Memory B cell (primary cell): ENCODE data around the gene STXBP1.
A peak's percentile ranks its signal among the peaks of the same experiment; 100 is the strongest.

ENCODE experiments used
- ATAC-seq: fragments of 150-1000 bp; cut with Tn5 transposase; 2 replicates; pipeline ENCODE4 v1.10.0; 2021; ENCODE audit warnings: low read depth, mild to moderate bottlenecking, moderate library complexity
- DNase-seq, 2 donors: peaks; one replicate each; pipeline ENCODE4 v3.0.0; 2022; ENCODE audit warnings: low spot score in 2 of 2
- H3K27ac Mint-ChIP-seq: one replicate; pipeline ENCODE4 v1.8.0; 2022; ENCODE audit warnings: mild to moderate bottlenecking, moderate library complexity, mixed read lengths
- H3K27me3 Mint-ChIP-seq: one replicate; pipeline ENCODE4 v1.8.0; 2022; ENCODE audit warnings: mixed read lengths
- H3K36me3 Mint-ChIP-seq: one replicate; pipeline ENCODE4 v1.8.0; 2022; ENCODE audit warnings: mild to moderate bottlenecking, mixed read lengths
- H3K4me1 Mint-ChIP-seq: one replicate; pipeline ENCODE4 v1.8.0; 2022; ENCODE audit warnings: mixed read lengths
- H3K4me3 Mint-ChIP-seq: one replicate; pipeline ENCODE4 v1.8.0; 2022; ENCODE audit warnings: mild to moderate bottlenecking, moderate library complexity, mixed read lengths
- H3K9me3 Mint-ChIP-seq: one replicate; pipeline ENCODE4 v1.8.0; 2022; ENCODE audit warnings: mixed read lengths

STXBP1 gene

DNA sequence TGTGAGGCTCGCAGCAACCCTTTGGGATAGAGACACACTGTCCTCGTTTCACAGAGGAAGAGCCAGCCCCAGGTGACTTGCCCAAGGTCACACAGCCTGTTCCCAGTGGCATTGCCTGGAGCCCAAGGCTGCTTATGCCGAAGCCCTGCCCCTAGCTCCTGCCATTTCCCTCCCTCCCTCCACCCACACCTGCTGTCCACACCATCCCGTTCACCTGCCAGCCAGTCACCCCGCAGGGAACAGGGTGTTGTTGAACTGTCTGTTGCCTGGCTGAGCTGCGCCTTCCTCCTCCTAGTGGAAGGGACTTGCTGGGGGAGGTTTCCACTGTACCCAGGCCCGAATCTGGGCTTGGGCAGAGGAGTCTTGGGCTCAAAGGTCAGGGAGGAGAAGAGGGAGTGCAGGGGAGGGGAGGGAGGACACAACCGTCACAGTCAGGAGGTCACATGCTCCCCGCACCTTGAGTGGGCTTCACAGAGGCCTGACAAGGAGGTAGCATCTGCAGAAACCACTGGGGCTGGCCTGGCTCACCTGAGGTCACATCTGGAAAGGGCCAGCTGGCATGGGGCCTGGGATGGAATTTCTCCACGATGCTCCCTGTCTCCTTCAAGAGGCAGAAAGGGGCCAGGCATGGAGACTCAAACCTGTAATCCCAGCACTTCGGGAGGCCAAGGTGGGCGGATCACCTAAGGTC lies 110.1 kb downstream of the STXBP1 start:
- peaks cover 3% of the 10 kb centered on the region for H3K4me1 Mint-ChIP-seq
- H3K27me3 Mint-ChIP-seq, result peaks cover 4% of the 10 kb centered on the region
- H3K27ac Mint-ChIP-seq, result no peak overlapping the region
- peaks cover 1% of the 10 kb centered on the region for H3K9me3 Mint-ChIP-seq
- ATAC-seq (no peak), DNase-seq (no peak)
- no peaks in the 10 kb centered on the region for H3K36me3 Mint-ChIP-seq
- H3K4me3 Mint-ChIP-seq, result no peak overlapping the region

DNA sequence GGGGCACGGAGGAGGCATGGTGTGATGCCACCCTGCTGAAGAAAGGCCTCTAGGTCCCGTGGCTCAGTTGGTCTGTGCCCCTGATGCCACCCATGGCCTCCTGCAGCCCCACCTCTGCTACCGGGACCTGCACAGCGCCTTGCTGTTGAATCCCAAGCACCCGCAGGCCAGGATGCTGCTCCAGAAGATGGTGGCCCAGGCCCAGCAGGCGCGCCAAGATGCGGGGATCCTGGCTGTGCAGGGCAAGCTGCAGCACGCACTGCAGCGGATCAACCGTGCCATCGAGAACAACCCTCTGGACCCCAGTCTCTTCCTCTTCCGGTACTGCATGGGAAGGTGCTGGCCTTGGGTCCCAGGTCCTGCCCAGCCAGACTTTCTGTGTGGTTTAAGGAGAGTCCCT lies 110.9 kb downstream of the STXBP1 start:
- H3K27ac Mint-ChIP-seq, result no peak overlapping the region
- ATAC-seq (no peak), DNase-seq (no peak)
- H3K4me1 Mint-ChIP-seq, result peaks cover 3% of the 10 kb centered on the region
- H3K27me3 Mint-ChIP-seq, result peaks cover 4% of the 10 kb centered on the region
- H3K9me3 Mint-ChIP-seq, result peaks cover 1% of the 10 kb centered on the region
- H3K36me3 Mint-ChIP-seq, result no peaks in the 10 kb centered on the region
- no peak overlapping the region for H3K4me3 Mint-ChIP-seq

GRCh38 chr9:127723444-127723843 lies 111.4 kb downstream of the STXBP1 start:
- DNase-seq, result no peak
- peaks cover 1% of the 10 kb centered on the region for H3K9me3 Mint-ChIP-seq
- no peak overlapping the region for H3K27ac Mint-ChIP-seq
- H3K4me1 Mint-ChIP-seq, result peaks cover 3% of the 10 kb centered on the region
- H3K27me3 Mint-ChIP-seq, result peaks cover 4% of the 10 kb centered on the region
- H3K36me3 Mint-ChIP-seq, result no peaks in the 10 kb centered on the region
- ATAC-seq, result no peak
- H3K4me3 Mint-ChIP-seq, result no peak overlapping the region

DNA sequence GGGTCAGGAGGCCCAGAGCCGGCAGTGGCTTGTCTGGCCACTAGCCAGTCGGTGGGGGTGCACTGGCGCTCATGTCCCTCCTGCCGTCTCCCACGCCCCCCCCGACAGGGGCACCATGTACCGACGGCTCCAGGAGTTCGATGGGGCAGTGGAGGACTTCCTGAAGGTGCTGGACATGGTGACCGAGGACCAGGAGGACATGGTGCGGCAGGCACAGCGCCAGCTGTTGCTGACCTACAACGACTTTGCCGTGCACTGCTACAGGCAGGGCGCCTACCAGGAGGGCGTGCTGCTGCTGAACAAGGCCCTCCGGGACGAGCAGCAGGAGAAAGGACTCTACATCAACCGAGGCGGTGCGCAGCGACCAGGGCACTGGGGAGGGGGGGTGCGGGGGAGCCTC lies 111.9 kb downstream of the STXBP1 start:
- H3K36me3 Mint-ChIP-seq, result no peaks in the 10 kb centered on the region
- no peak overlapping the region for H3K4me3 Mint-ChIP-seq
- H3K9me3 Mint-ChIP-seq, result peaks cover 1% of the 10 kb centered on the region
- ATAC-seq (no peak), DNase-seq (no peak)
- H3K27ac Mint-ChIP-seq, result no peak overlapping the region
- peaks cover 3% of the 10 kb centered on the region for H3K4me1 Mint-ChIP-seq
- H3K27me3 Mint-ChIP-seq, result peaks cover 4% of the 10 kb centered on the region

DNA sequence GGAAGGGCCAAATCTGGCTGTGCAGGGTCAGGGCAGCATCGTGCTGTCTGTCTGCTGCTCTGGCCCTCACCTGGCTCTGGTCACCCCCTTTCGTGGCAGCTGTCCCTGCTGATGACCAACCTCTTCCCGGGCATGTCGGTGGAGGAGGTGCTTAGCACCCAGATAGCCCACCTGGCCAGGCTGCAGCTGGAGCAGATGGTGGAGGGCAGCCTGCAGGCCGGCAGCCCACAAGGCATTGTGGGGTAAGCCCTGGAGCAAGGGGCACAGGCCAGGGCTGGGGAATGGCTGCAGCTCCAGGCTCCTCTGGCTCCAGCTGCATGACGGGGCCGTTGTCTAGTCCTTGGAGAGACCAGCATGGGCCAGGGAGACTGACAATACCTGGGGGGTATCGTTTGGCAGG lies 114.8 kb downstream of the STXBP1 start:
- H3K36me3 Mint-ChIP-seq, result peaks cover 2% of the 10 kb centered on the region
- H3K27me3 Mint-ChIP-seq, result peaks cover 1% of the 10 kb centered on the region
- ATAC-seq (no peak), DNase-seq (no peak)
- H3K4me1 Mint-ChIP-seq, result no peaks in the 10 kb centered on the region
- no peaks in the 10 kb centered on the region for H3K9me3 Mint-ChIP-seq
- no peak overlapping the region for H3K27ac Mint-ChIP-seq
- no peak overlapping the region for H3K4me3 Mint-ChIP-seq

- Mint-ChIP-seq H3K27me3 (peaks cover 1% of the 10 kb centered on the region), H3K4me1 (peaks cover 3% of the 10 kb centered on the region), H3K9me3 (no peaks in the 10 kb centered on the region), H3K36me3 (peaks cover 4% of the 10 kb centered on the region), H3K27ac (no peak overlapping the region), H3K4me3 (no peak overlapping the region)
- ATAC-seq (no peak), DNase-seq (no peak)
Measured at GRCh38 chr9:127728808-127729207, 116.7 kb downstream of the STXBP1 start.

GRCh38 chr9:127729522-127730256 lies 117.6 kb downstream of the STXBP1 start:
- no peak overlapping the region for H3K4me3 Mint-ChIP-seq
- H3K4me1 Mint-ChIP-seq, result peaks cover 3% of the 10 kb centered on the region
- H3K36me3 Mint-ChIP-seq, result peaks cover 4% of the 10 kb centered on the region
- no peak overlapping the region for H3K27ac Mint-ChIP-seq
- ATAC-seq (no peak), DNase-seq (no peak)
- H3K9me3 Mint-ChIP-seq, result no peaks in the 10 kb centered on the region
- H3K27me3 Mint-ChIP-seq, result no peaks in the 10 kb centered on the region

GRCh38 chr9:127730262-127730661 lies 118.2 kb downstream of the STXBP1 start:
- DNase-seq, result no peak
- no peak for ATAC-seq
- H3K27ac Mint-ChIP-seq, result no peak overlapping the region
- H3K4me3 Mint-ChIP-seq, result no peak overlapping the region
- H3K4me1 Mint-ChIP-seq, result peaks cover 3% of the 10 kb centered on the region
- H3K27me3 Mint-ChIP-seq, result no peaks in the 10 kb centered on the region
- peaks cover 4% of the 10 kb centered on the region for H3K36me3 Mint-ChIP-seq
- H3K9me3 Mint-ChIP-seq, result no peaks in the 10 kb centered on the region

GRCh38 chr9:127730799-127731410 lies 118.8 kb downstream of the STXBP1 start:
- H3K9me3 Mint-ChIP-seq, result no peaks in the 10 kb centered on the region
- no peaks in the 10 kb centered on the region for H3K27me3 Mint-ChIP-seq
- peaks cover 3% of the 10 kb centered on the region for H3K4me1 Mint-ChIP-seq
- no peak overlapping the region for H3K4me3 Mint-ChIP-seq
- DNase-seq, result no peak
- no peak for ATAC-seq
- peaks cover 4% of the 10 kb centered on the region for H3K36me3 Mint-ChIP-seq
- no peak overlapping the region for H3K27ac Mint-ChIP-seq

- Mint-ChIP-seq H3K27me3 (no peaks in the 10 kb centered on the region), H3K4me3 (no peak overlapping the region), H3K9me3 (no peaks in the 10 kb centered on the region), H3K36me3 (peaks cover 7% of the 10 kb centered on the region), H3K27ac (peak overlapping the region; percentile 9), H3K4me1 (peaks cover 3% of the 10 kb centered on the region)
- ATAC-seq, result no peak
- DNase-seq, result no peak
Measured at GRCh38 chr9:127731938-127732337, 119.9 kb downstream of the STXBP1 start.

DNA sequence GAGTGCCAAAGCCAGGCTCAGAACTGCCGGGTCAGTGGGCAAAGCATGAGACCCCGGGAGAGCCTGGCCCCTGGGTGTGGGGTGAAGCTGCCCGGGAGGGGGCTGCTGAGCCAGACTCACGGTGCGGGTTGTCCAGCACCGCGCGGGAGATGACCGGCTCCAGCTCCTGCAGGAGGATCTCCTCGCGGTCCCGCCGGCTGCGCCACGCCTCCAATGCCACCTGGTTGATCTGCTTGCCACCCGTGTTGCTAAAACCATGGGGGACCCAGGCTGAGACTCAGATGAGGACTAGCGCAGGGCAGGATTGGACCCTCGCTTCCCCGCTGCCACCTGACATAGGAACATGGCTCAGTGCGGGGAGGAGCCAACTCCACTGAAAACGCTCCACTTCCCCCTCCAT lies 120.4 kb downstream of the STXBP1 start:
- no peak overlapping the region for H3K4me3 Mint-ChIP-seq
- peaks cover 9% of the 10 kb centered on the region for H3K36me3 Mint-ChIP-seq
- DNase-seq, result no peak
- no peak overlapping the region for H3K27ac Mint-ChIP-seq
- no peak for ATAC-seq
- no peaks in the 10 kb centered on the region for H3K27me3 Mint-ChIP-seq
- H3K4me1 Mint-ChIP-seq, result peaks cover 3% of the 10 kb centered on the region
- H3K9me3 Mint-ChIP-seq, result no peaks in the 10 kb centered on the region

GRCh38 chr9:127733614-127734013 lies 121.5 kb downstream of the STXBP1 start:
- Mint-ChIP-seq H3K4me1 (peaks cover 3% of the 10 kb centered on the region), H3K27ac (peak overlapping the region; percentile 69), H3K4me3 (peak overlapping the region; percentile 37), H3K27me3 (no peaks in the 10 kb centered on the region), H3K9me3 (no peaks in the 10 kb centered on the region), H3K36me3 (peaks cover 14% of the 10 kb centered on the region)
- no peak for DNase-seq
- no peak for ATAC-seq

DNA sequence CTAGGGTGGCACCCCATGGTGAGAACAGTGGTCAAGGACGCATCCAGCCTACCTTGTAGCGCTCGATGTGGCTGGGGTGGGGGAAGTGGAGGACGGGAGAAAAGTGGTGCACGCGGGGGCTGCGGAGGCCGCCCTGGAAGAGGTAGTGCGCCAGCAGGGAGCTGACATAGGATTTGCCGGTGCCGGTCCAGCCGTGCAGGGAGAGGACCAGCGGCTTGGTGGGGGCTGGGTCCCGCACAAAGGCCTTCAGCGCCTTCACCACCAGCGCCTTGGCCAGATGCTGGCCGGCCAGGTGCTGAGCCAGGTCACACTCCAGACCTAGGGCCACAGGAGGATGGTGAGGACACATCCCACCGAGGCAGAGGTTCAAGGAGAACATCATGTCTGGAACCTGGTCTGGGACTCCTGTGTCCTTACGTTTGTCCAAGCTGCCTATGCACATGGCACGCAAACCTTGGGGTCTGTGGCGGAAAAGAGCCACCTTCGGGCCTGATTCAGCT lies 122.2 kb downstream of the STXBP1 start:
- Mint-ChIP-seq H3K36me3 (peaks cover 18% of the 10 kb centered on the region), H3K4me3 (peak overlapping the region; percentile 85), H3K27me3 (no peaks in the 10 kb centered on the region), H3K4me1 (peaks cover 3% of the 10 kb centered on the region), H3K27ac (peak overlapping the region; percentile 69), H3K9me3 (no peaks in the 10 kb centered on the region)
- DNase-seq (no peak), ATAC-seq (no peak)

- Mint-ChIP-seq H3K27ac (peak within 1 kb of the TSS; percentile 97), H3K27me3 (no peaks in the 10 kb centered on the region), H3K4me1 (peaks cover 3% of the 10 kb centered on the region), H3K4me3 (peak within 1 kb of the TSS; percentile 85), H3K9me3 (no peaks in the 10 kb centered on the region), H3K36me3 (peaks cover 19% of the 10 kb centered on the region)
- DNase-seq (peak; percentile 99), ATAC-seq (peak; percentile 89)
Measured at GRCh38 chr9:127734747-127735529, 122.9 kb downstream of the STXBP1 start, which contains the start of gene TOR2A. TSS of gene TOR2A (minus strand) at chr9:127735294. CDS start at chr9:127735270, 24 bp downstream.
